Mesenchymal stem cell (in vitro differentiated cells and primary cell): ENCODE data around the gene MTCH1.

Experiments
- DNase-seq: peaks from one replicate; pipeline ENCODE4 v3.0.0-alpha.2; 2013
- H2AFZ ChIP-seq: one replicate; pipeline ENCODE4 v1.6.1; 2013; ENCODE audit warnings: low read depth, mild to moderate bottlenecking, control low read depth, inconsistent platforms, low read length, moderate library complexity
- H2AK5ac ChIP-seq: 2 replicates; pipeline ENCODE4 v1.6.1; 2013; ENCODE audit warnings: low read length, moderate library complexity, mild to moderate bottlenecking, inconsistent platforms; ENCODE audit not compliant: severe bottlenecking
- H2BK120ac ChIP-seq: one replicate; pipeline ENCODE4 v1.6.1; 2013; ENCODE audit warnings: low read depth, mild to moderate bottlenecking, inconsistent platforms, low read length, moderate library complexity
- H2BK12ac ChIP-seq, 2 experiments: one replicate each; pipeline ENCODE4 v1.6.1; 2013; ENCODE audit warnings: inconsistent platforms in 2 of 2, low read length in 2 of 2, mild to moderate bottlenecking in 2 of 2, moderate library complexity in 2 of 2, control low read depth in 1 of 2
- H2BK15ac ChIP-seq: one replicate; pipeline ENCODE4 v1.6.1; 2013; ENCODE audit warnings: mild to moderate bottlenecking, low read depth, inconsistent platforms; ENCODE audit not compliant: poor library complexity, severe bottlenecking
- H2BK5ac ChIP-seq: 2 replicates; pipeline ENCODE4 v1.6.1; 2013; ENCODE audit warnings: low read depth, mild to moderate bottlenecking, low read length, control low read depth, inconsistent platforms; ENCODE audit not compliant: poor library complexity, severe bottlenecking
- H3K14ac ChIP-seq, 2 experiments: one replicate each; pipeline ENCODE4 v1.6.1; 2013; ENCODE audit warnings: inconsistent platforms in 2 of 2, low read length in 2 of 2, control low read depth in 1 of 2, mild to moderate bottlenecking in 1 of 2, moderate library complexity in 1 of 2
- H3K18ac ChIP-seq, 2 experiments: one replicate each; pipeline ENCODE4 v1.6.1; 2013; ENCODE audit warnings: inconsistent platforms in 2 of 2, low read length in 2 of 2, control low read depth in 1 of 2, low read depth in 1 of 2, mild to moderate bottlenecking in 1 of 2
- H3K23ac ChIP-seq, 2 experiments: one replicate each; pipeline ENCODE4 v1.6.1; 2013; ENCODE audit warnings: inconsistent platforms in 2 of 2, low read length in 2 of 2, mild to moderate bottlenecking in 2 of 2, moderate library complexity in 2 of 2, control low read depth in 1 of 2
- H3K27ac ChIP-seq: 2 replicates; pipeline ENCODE4 v1.5.1; 2013; ENCODE audit warnings: mild to moderate bottlenecking, moderate library complexity, low read length, control low read depth, inconsistent platforms; ENCODE audit not compliant: poor library complexity, severe bottlenecking
- H3K27me3 ChIP-seq, 2 experiments: 2 replicates each; pipeline versions ENCODE4 v1.6.1 to v1.7.0; 2013; ENCODE audit warnings: low read length in 2 of 2, mild to moderate bottlenecking in 2 of 2, moderate library complexity in 2 of 2, control low read depth in 1 of 2, inconsistent platforms in 1 of 2; ENCODE audit not compliant: control insufficient read depth in 1 of 2, insufficient read depth in 1 of 2
- H3K36me3 ChIP-seq, 2 experiments: 2 replicates each; pipeline versions ENCODE4 v1.6.1 to v1.7.0; 2013; ENCODE audit warnings: low read length in 2 of 2, control low read depth in 1 of 2, inconsistent platforms in 1 of 2, low read depth in 1 of 2, mild to moderate bottlenecking in 1 of 2; ENCODE audit not compliant: insufficient read depth in 2 of 2, control insufficient read depth in 1 of 2
- H3K4ac ChIP-seq, 2 experiments: one replicate each; pipeline ENCODE4 v1.6.1; 2013; ENCODE audit warnings: inconsistent platforms in 2 of 2, low read length in 2 of 2, mild to moderate bottlenecking in 2 of 2, moderate library complexity in 2 of 2, control low read depth in 1 of 2, low read depth in 1 of 2
- H3K4me1 ChIP-seq: 2 replicates; pipeline ENCODE4 v1.6.1; 2013; ENCODE audit warnings: low read depth, low read length, control low read depth; ENCODE audit not compliant: control insufficient read depth, insufficient read depth
- H3K4me2 ChIP-seq: 2 replicates; pipeline ENCODE4 v1.6.1; 2013; ENCODE audit warnings: low read length, mild to moderate bottlenecking, inconsistent platforms; ENCODE audit not compliant: poor library complexity, severe bottlenecking
- H3K4me3 ChIP-seq, 2 experiments: 2 replicates each; pipeline versions ENCODE4 v1.5.1 to v1.7.0; 2013; ENCODE audit warnings: low read length in 2 of 2, mild to moderate bottlenecking in 2 of 2, control low read depth in 1 of 2, low read depth in 1 of 2; ENCODE audit not compliant: insufficient read depth in 1 of 2
- H3K79me1 ChIP-seq: replicated peaks from 2 replicates; pipeline ENCODE4 v1.6.1; 2013; ENCODE audit warnings: mild to moderate bottlenecking, control low read depth, low read length, inconsistent platforms; ENCODE audit not compliant: poor library complexity, severe bottlenecking
- H3K9ac ChIP-seq: 2 replicates; pipeline ENCODE4 v1.7.0; 2013; ENCODE audit warnings: mild to moderate bottlenecking, low read length, moderate library complexity
- H3K9me3 ChIP-seq: 2 replicates; pipeline ENCODE4 v1.7.0; 2013; ENCODE audit warnings: mild to moderate bottlenecking, low read length; ENCODE audit not compliant: control insufficient read depth
- H4K8ac ChIP-seq: one replicate; pipeline ENCODE4 v1.6.1; 2013; ENCODE audit warnings: inconsistent platforms, mild to moderate bottlenecking, low read length, moderate library complexity
- H4K91ac ChIP-seq: one replicate; pipeline ENCODE4 v1.6.1; 2013; ENCODE audit warnings: mild to moderate bottlenecking, low read length, inconsistent platforms
- WGBS: methylation state at CpG from one replicate; pipeline ENCODE4 v1.1.7; 2013; ENCODE audit warnings: mixed read lengths; 5-methylcytosine and 5-hydroxymethylcytosine counted together

The MTCH1 gene

GRCh38 chr6:37027036-37027720, 41.2 kb upstream of the MTCH1 start:
- DNase-seq = no peak
- Histone ChIP-seq H2AK5ac (peak overlapping the region; percentile 17), H3K14ac (no peak overlapping the region), H3K27me3 (peaks cover 0 to 22% of the 10 kb centered on the region in 2 experiments), H2BK120ac (no peak overlapping the region), H3K4me1 (peaks cover 8% of the 10 kb centered on the region), H4K8ac (no peak overlapping the region), H3K18ac (no peak overlapping the region), H3K9ac (no peak overlapping the region), H2AFZ (no peak overlapping the region), H3K4me2 (no peak overlapping the region), H2BK5ac (no peak overlapping the region), H3K79me1 (no peaks in the 10 kb centered on the region), H2BK15ac (no peak overlapping the region), H2BK12ac (no peak overlapping the region), H3K36me3 (no peaks in the 10 kb centered on the region), H3K9me3 (peaks cover 6% of the 10 kb centered on the region), H3K4ac (no peak overlapping the region), H3K23ac (no peak overlapping the region), H3K27ac (no peak overlapping the region), H4K91ac (no peak overlapping the region), H3K4me3 (no peak overlapping the region)
- 86% methylated on average over 15 of the region's 15 CpGs for WGBS

GRCh38 chr6:37025621-37026466, 39.8 kb upstream of the MTCH1 start:
- Histone ChIP-seq H4K8ac (no peak overlapping the region), H2AFZ (no peak overlapping the region), H3K18ac (no peak overlapping the region), H2BK120ac (no peak overlapping the region), H2BK15ac (no peak overlapping the region), H4K91ac (no peak overlapping the region), H3K23ac (no peak overlapping the region), H3K79me1 (no peaks in the 10 kb centered on the region), H3K9ac (no peak overlapping the region), H3K27ac (no peak overlapping the region), H3K4me2 (no peak overlapping the region), H3K27me3 (peaks cover 0 to 26% of the 10 kb centered on the region in 2 experiments), H2AK5ac (no peak overlapping the region), H3K9me3 (peaks cover 5% of the 10 kb centered on the region), H3K36me3 (no peaks in the 10 kb centered on the region), H2BK12ac (no peak overlapping the region), H2BK5ac (no peak overlapping the region), H3K4me3 (no peak overlapping the region), H3K4ac (no peak overlapping the region), H3K14ac (no peak overlapping the region), H3K4me1 (peaks cover 13% of the 10 kb centered on the region)
- no peak for DNase-seq
- WGBS = 92% methylated on average over 24 of the region's 24 CpGs

GRCh38 chr6:37024656-37025337, 38.8 kb upstream of the MTCH1 start:
- H2BK15ac ChIP-seq = no peak overlapping the region
- H3K14ac ChIP-seq = no peak overlapping the region
- peaks cover 0 to 26% of the 10 kb centered on the region in 2 experiments for H3K27me3 ChIP-seq
- no peak overlapping the region for H3K4me2 ChIP-seq
- peak overlapping the region; percentile 51 for H2AK5ac ChIP-seq
- no peak overlapping the region for H3K18ac ChIP-seq
- no peak overlapping the region for H4K91ac ChIP-seq
- no peak overlapping the region for H3K23ac ChIP-seq
- no peaks in the 10 kb centered on the region for H3K79me1 ChIP-seq
- H3K36me3 ChIP-seq = no peaks in the 10 kb centered on the region
- DNase-seq = no peak
- peaks cover 13% of the 10 kb centered on the region for H3K4me1 ChIP-seq
- H3K9ac ChIP-seq = no peak overlapping the region
- no peak overlapping the region for H3K4me3 ChIP-seq
- H2BK12ac ChIP-seq = no peak overlapping the region
- 71% methylated on average over 15 of the region's 15 CpGs for WGBS
- no peak overlapping the region for H4K8ac ChIP-seq
- H3K9me3 ChIP-seq = no peaks in the 10 kb centered on the region
- no peak overlapping the region for H2BK120ac ChIP-seq
- no peak overlapping the region for H3K4ac ChIP-seq
- no peak overlapping the region for H2BK5ac ChIP-seq
- no peak overlapping the region for H3K27ac ChIP-seq
- no peak overlapping the region for H2AFZ ChIP-seq
